GOT3 (cell line): ENCODE measurements around the gene ZNF300.
"Not testable (repeated sequence)": the region's sequence is repeated elsewhere in the genome, so short reads cannot be mapped to it uniquely, and the experiment has no call there.

Experiments
- DNase-seq: peaks from one replicate; lab custom pipeline; 2025; ENCODE audit warnings: mixed read lengths; lab: John Stamatoyannopoulos, UW

Gene ZNF300

GRCh38 chr5:150845185-150845859 is 59.5 kb downstream of the ZNF300 start:
- not testable (repeated sequence) for DNase-seq
